Activated CD4-positive, alpha-beta T cell treated with anti-CD3 and anti-CD28 coated beads, Interleukin-2, amount 50 U/mL, for 1 hour (primary cell): ENCODE results near the gene CLEC18C.
"Not testable (repeated sequence)": the region's sequence is repeated elsewhere in the genome, so short reads cannot be mapped to it uniquely, and the experiment has no call there.

Experiments used
- DNase-seq: peaks from one replicate; pipeline ENCODE4 v3.0.0-alpha.2; 2020

The CLEC18C gene

GRCh38 chr16:70222574-70222973 is 49.0 kb downstream of the CLEC18C start:
- not testable (repeated sequence) for DNase-seq

DNA sequence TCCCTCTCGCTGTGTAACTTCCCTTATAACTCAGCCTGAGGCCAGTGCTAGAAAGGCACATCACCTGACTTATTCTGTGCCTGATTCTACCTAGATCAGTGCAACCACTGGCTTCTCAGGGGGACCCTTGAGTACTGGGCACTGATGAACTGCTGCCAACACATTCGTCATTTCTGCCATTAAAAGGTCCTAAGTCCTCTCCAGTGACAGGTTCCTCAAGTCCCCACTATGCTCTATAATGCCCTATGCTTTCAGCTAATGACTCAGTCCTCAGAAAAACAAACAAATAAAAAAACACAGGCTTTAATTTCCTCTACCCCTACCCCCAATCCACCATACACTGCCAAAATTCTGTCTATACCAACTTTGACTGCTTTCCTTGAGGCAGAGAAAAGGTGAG is 49.6 kb downstream of the CLEC18C start:
- DNase-seq = not testable (repeated sequence)

- not testable (repeated sequence) for DNase-seq
Observed at GRCh38 chr16:70223971-70224513, 50.5 kb downstream of the CLEC18C start.

DNA sequence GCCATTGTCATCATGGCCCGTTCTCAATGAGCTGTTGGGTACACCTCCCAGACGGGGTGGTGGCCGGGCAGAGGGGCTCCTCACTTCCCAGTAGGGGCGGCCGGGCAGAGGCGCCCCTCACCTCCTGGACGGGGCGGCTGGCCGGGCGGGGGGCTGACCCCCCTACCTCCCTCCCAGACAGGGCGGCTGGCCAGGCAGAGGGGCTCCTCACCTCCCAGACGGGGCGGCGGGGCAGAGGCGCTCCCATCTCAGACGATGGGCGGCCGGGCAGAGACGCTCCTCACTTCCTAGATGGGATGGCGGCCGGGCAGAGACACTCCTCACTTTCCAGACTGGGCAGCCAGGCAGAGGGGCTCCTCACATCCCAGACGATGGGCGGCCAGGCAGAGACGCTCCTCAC is 51.1 kb downstream of the CLEC18C start:
- not testable (repeated sequence) for DNase-seq

DNA sequence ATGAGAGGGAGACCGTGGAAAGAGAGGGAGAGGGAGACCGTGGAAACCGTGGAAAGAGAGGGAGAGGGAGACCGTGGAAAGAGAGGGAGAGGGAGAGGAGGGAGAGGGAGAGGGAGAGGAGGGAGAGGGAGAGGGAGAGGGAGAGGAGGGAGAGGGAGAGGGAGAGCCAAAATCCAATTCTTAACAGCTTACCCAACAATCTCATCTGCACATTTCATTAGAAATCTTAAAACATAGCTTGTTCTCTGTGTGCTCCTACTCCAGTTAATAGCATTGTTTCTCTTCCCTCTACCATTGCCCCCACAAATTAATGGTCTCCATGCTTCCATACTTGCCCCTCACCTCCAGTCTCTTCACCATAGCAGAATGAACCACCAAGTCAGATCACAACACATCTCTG is 51.8 kb downstream of the CLEC18C start:
- DNase-seq = not testable (repeated sequence)

- DNase-seq = not testable (repeated sequence)
Observed at GRCh38 chr16:70226024-70226423, 52.4 kb downstream of the CLEC18C start.

DNA sequence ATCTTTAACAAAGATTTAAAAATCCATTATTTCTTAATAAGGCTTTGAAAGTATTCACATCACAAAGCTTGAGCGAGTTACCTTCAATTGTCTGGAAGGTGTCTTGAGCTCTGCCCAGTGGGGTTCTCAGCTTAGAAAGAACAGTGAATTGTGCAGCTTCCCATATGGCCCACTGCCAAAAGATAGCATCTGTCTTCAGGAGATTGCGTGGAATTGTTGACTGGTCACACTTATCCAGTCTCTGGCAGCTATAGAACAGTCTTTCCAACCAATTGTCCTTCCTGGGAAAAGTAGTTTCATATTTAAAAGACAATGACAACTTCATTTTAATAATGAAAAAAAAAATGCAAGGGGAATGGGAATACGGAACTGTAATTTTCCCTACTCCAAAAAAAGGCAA is 58.2 kb downstream of the CLEC18C start:
- DNase-seq = not testable (repeated sequence)
